Ishikawa (cell line): ENCODE data around the gene RMND1.

Source experiments
- CEBPB ChIP-seq: IDR thresholded peaks from 2 replicates; pipeline ENCODE4 v1.6.1; 2012
- CREB1 ChIP-seq: IDR thresholded peaks from 2 replicates; pipeline ENCODE4 v1.6.1; 2012; ENCODE audit warnings: low read depth
- EGR1 ChIP-seq: IDR thresholded peaks from 2 replicates; pipeline ENCODE4 v1.6.1; 2012
- EP300 ChIP-seq: IDR thresholded peaks from 2 replicates; pipeline ENCODE4 v1.6.1; 2012; ENCODE audit warnings: borderline replicate concordance
- FOXM1 ChIP-seq: IDR thresholded peaks from 2 replicates; pipeline ENCODE4 v1.6.1; 2012; ENCODE audit warnings: low read depth, borderline replicate concordance
- NFIC ChIP-seq: IDR thresholded peaks from 2 replicates; pipeline ENCODE4 v1.6.1; 2012
- RAD21 ChIP-seq: IDR thresholded peaks from 2 replicates; pipeline ENCODE4 v1.6.1; 2012; ENCODE audit warnings: low read depth
- TAF1 ChIP-seq: IDR thresholded peaks from 2 replicates; pipeline ENCODE4 v1.6.1; 2012; ENCODE audit warnings: low read depth, mild to moderate bottlenecking
- TCF12 ChIP-seq: IDR thresholded peaks from 2 replicates; pipeline ENCODE4 v1.6.1; 2012; ENCODE audit warnings: low read depth
- TEAD4 ChIP-seq: IDR thresholded peaks from 2 replicates; pipeline ENCODE4 v1.6.1; 2012
- YY1 ChIP-seq: IDR thresholded peaks from 2 replicates; pipeline ENCODE4 v1.6.1; 2012; ENCODE audit warnings: low read depth
- ZBTB7A ChIP-seq: IDR thresholded peaks from 2 replicates; pipeline ENCODE4 v1.6.1; 2012; ENCODE audit warnings: low read depth
- TF ChIP-seq, protein P1 (sequence below): IDR thresholded peaks from 2 replicates; pipeline ENCODE4 v1.6.1; 2012; ENCODE audit warnings: low read depth, mild to moderate bottlenecking
- TF ChIP-seq, protein P2 (sequence below): IDR thresholded peaks from 2 replicates; pipeline ENCODE4 v1.6.1; 2012
- TF ChIP-seq, protein P3 (sequence below): IDR thresholded peaks from 2 replicates; pipeline ENCODE4 v1.6.1; 2012

The RMND1 gene, protein sequence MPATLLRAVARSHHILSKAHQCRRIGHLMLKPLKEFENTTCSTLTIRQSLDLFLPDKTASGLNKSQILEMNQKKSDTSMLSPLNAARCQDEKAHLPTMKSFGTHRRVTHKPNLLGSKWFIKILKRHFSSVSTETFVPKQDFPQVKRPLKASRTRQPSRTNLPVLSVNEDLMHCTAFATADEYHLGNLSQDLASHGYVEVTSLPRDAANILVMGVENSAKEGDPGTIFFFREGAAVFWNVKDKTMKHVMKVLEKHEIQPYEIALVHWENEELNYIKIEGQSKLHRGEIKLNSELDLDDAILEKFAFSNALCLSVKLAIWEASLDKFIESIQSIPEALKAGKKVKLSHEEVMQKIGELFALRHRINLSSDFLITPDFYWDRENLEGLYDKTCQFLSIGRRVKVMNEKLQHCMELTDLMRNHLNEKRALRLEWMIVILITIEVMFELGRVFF

DNA sequence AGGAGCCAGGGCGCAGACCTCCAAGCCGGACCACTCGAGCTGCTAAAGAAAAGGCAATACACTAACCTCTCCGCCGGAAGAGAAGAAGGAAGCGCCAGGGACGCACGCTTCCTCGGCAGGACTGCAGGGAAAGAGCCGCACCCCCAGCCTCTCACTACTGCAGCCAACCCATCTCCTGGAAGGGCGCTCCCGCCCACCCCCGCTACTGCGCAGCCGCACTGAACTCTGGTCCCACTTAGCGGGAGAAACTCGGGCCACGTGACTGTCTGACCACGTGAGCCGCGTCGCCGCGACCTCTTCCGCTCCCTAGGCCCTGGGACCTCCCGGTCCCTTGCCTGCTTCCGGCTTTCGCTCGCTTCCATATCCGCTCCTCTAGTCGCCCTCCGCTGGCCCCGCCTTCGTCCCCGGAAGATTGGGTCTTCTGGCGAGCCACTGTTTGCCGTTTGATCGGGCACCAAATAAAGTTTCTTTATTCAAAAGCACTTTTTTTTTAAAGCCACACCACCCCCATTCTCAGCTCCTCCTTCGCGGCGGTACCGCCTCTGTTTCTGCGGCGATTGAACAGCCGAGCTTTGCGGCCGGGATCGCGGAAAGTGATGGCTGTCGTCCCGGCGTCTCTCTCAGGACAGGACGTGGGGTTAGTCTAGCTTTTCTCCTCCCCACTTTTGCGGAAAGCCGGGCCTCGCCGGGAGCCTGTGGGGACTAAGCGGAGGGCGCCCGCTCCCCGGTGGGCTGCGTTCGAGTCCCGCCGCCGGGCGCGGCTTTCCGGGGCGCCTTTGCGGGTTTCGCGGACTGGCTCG lies at the start of gene RMND1:
TSS of gene RMND1 (minus strand) at position 177 of the 800 bp plus-strand sequence. CDS start 6,315 bp downstream, outside the sequence.
- TF ChIP-seq RAD21 (no peak), FOXM1 (0 out of 2 replicates have a peak, but pooled peaks have one; percentile 22), EP300 (peak; percentile 51; the same call in 1 of the 2 replicates), TEAD4 (no peak; the same call in 1 of the 2 replicates), ZBTB7A (no peak), TAF1 (peak; percentile 76), TCF12 (peak; percentile 61), CREB1 (no peak; the same call in 1 of the 2 replicates), CEBPB (no peak), YY1 (peak; percentile 67), NFIC (no peak), EGR1 (peak; percentile 44; the same call in 1 of the 2 replicates)
- TF ChIP-seq, protein P1, sequence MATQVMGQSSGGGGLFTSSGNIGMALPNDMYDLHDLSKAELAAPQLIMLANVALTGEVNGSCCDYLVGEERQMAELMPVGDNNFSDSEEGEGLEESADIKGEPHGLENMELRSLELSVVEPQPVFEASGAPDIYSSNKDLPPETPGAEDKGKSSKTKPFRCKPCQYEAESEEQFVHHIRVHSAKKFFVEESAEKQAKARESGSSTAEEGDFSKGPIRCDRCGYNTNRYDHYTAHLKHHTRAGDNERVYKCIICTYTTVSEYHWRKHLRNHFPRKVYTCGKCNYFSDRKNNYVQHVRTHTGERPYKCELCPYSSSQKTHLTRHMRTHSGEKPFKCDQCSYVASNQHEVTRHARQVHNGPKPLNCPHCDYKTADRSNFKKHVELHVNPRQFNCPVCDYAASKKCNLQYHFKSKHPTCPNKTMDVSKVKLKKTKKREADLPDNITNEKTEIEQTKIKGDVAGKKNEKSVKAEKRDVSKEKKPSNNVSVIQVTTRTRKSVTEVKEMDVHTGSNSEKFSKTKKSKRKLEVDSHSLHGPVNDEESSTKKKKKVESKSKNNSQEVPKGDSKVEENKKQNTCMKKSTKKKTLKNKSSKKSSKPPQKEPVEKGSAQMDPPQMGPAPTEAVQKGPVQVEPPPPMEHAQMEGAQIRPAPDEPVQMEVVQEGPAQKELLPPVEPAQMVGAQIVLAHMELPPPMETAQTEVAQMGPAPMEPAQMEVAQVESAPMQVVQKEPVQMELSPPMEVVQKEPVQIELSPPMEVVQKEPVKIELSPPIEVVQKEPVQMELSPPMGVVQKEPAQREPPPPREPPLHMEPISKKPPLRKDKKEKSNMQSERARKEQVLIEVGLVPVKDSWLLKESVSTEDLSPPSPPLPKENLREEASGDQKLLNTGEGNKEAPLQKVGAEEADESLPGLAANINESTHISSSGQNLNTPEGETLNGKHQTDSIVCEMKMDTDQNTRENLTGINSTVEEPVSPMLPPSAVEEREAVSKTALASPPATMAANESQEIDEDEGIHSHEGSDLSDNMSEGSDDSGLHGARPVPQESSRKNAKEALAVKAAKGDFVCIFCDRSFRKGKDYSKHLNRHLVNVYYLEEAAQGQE: no peak
- TF ChIP-seq, protein P2, sequence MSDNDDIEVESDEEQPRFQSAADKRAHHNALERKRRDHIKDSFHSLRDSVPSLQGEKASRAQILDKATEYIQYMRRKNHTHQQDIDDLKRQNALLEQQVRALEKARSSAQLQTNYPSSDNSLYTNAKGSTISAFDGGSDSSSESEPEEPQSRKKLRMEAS: peak; percentile 95
- TF ChIP-seq, protein P3, sequence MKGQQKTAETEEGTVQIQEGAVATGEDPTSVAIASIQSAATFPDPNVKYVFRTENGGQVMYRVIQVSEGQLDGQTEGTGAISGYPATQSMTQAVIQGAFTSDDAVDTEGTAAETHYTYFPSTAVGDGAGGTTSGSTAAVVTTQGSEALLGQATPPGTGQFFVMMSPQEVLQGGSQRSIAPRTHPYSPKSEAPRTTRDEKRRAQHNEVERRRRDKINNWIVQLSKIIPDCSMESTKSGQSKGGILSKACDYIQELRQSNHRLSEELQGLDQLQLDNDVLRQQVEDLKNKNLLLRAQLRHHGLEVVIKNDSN: peak; percentile 100

DNA sequence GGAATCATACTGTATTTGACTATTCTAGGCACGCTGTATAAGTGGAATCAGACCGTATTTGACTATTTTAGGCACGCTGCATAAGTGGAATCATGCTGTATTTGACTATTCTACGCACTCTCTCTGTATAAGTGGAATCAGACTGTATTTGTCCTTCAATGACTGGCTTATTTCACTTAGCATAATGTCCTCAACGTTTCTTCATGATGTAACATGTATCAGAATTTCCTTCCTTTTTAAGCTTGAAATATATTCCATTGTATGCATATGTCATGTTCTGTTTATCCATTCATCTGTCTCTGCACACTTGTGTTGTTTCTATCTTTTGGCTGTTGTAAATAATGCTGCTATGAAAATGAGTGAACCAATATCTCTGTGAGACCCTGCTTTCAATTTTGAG lies 47.6 kb upstream of the RMND1 start:
- TF ChIP-seq, protein P3: no peak
- TF ChIP-seq TEAD4 (no peak), EGR1 (no peak), TCF12 (no peak), CEBPB (no peak)

DNA sequence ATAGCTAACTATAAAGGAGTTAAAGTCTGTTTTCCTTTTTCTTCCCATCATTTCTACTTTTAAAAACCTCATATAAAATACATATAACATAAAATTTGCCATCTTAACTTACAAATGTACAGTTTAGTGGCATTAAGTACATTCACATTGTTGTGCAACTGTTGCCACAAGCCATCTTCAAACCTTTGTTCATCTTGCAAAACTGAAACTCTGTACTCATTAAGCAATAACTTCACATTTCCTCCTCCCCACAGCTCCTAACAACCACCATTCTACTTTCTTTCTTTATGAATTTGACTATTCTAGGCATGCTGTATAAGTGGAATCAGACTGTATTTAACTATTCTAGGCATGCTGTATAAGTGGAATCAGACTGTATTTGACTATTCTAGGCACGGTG lies 46.4 kb upstream of the RMND1 start:
- no peak for TF ChIP-seq CREB1
- TF ChIP-seq TCF12: no peak
- TF ChIP-seq EP300: no peak
- TF ChIP-seq, protein P1: no peak
- no peak for TF ChIP-seq TEAD4
- no peak for TF ChIP-seq YY1

DNA sequence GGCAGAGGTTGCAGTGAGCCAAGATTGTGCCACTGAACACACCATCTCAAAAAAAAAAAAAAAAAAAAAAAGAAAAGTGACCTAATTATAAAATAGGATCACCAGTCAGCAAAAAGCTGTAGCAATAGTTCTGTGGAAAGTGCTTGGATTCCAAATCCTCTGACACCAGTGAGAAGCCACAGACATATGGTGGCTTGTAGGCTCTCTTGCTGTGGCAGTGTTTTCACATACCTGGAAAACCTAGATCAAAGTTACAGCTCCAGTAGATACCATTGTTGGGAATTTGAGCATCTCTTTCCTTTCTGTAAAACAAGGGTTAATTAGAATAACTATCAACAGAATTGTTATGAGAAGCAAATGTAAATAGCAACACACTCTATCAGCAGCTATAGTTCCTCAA lies 46.0 kb upstream of the RMND1 start:
- TF ChIP-seq, protein P3: no peak
- TF ChIP-seq ZBTB7A (no peak), TCF12 (no peak), TEAD4 (no peak), EGR1 (no peak), NFIC (no peak), CEBPB (no peak), CREB1 (no peak), EP300 (no peak), FOXM1 (no peak), YY1 (no peak)
- TF ChIP-seq, protein P1: no peak
